GM23248 (cell line): ENCODE data around the gene PHF24.

Experiments used
- EZH2 ChIP-seq: fragments of 200-600 bp; sonication (generic); IDR thresholded peaks from 2 replicates; pipeline ENCODE4 v1.6.1; 2018; ENCODE audit warnings: antibody characterized with exemption, mild to moderate bottlenecking; ENCODE audit not compliant: insufficient read depth, poor library complexity, severe bottlenecking
- EZH2phosphoT487 ChIP-seq: fragments of 200-600 bp; sonication (generic); IDR thresholded peaks from 2 replicates; pipeline ENCODE4 v1.6.1; 2018; ENCODE audit warnings: antibody characterized with exemption, moderate library complexity, mild to moderate bottlenecking, low read depth; ENCODE audit not compliant: insufficient read depth

DNA sequence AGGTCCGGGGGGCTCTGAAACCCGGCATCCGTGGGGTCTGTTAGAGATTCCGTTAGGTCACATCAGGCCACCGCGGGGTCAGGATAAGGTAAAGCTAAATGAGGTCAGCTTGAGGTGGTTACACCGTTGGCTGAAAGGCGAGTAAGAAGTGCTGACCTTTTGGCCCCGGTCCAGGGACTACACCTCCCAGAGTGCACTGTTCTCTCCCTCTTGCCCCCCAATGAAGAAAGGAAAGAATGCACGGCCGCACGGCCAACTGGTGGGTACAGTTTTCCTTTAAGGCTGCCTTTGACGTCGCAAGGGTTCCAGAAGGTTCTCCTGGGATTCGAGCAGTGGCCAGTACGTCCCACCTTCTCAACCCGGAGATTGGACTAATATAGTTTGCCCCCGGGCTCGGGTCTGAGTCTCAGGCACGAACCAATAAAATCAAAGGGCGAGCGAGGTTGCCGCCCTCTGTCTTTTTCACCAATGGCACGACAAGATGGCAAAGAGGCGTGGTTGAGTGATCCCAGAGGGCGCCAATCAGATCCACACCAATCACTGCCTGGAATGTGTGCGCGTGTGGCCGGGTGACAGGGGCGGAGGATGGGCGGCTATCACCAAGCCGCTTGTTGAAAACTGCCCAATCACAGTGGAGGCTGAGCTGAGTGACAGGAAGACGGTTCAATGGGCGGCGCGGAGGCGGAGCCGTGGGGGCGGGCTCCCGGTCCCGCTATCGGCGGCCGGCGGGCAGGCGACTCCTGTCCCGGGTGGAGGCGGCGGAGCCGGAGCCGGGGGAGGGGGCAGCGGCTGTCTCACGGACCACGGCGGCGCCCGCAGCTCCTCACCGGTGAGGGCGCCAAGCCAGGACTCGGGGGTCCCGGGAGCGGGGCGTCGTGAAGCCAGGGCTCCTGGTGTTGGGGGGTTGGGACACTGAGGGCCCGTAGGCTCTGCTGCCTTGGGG lies 31.2 kb downstream of the PHF24 start, which contains the start of gene DNAJB5:
- TF ChIP-seq EZH2 (no peak), EZH2phosphoT487 (no peak)
